Measurements from ENCODE around the gene ECT2. TPM values are rescaled to one million over a fixed set of nuclear protein-coding genes. Genes with fewer than 3 reads are reported as not detected.
"Not testable (repeated sequence)": the region's sequence is repeated elsewhere in the genome, so short reads cannot be mapped to it uniquely, and the experiment has no call there.

ECT2 gene
- total RNA-seq, 1 experiment from 2014 or later: 37.4 TPM

DNA sequence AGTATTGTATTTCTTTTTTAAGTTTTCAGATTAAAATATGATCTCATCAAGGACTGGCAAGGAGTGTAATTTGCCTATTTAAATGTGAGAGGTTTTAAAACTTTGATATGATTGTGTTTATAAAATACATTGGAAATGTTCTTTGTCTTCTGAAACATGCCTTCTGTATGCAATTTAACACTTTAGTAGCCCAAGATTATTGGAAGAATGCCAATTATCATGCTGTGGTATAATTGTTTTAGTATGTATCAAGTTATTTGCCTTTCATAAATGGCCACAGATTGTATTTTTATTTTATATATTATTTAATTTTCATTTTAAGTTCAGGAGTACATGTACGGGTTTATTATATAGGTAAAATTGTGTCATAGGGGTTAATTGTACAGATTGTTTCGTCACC, 31.7 kb downstream of the ECT2 start:
- in situ Hi-C loops (cut with HindIII; ENCODE audit: low pct_unique_long_range_greater_than_20kb, low sequenced_read_pairs): no loop called here
- DNase-seq (ENCODE audit: low read depth, low spot score): no peak

DNA sequence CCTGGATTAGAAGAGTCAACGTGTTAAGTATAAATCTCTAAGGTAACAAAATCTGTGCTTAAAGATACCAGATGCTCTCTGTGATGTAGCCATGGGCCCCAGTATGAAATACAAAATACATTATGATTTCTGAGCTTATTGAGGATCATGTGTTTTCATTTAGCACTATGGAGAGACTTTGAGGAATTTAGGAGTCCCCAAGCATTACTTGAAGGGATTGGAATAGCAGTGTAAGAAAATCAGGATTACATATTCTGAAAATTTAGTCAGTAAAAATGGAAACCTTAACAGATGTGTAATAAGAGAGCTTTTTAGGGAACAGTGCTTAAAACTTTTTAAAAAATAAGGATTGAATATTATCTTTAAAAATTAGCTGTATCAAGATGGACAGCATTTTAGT, 35.5 kb downstream of the ECT2 start:
- DNase-seq (ENCODE audit: low read depth, low spot score): no peak
- in situ Hi-C loops (cut with HindIII; ENCODE audit: low pct_unique_long_range_greater_than_20kb, low sequenced_read_pairs): no loop called here

DNA sequence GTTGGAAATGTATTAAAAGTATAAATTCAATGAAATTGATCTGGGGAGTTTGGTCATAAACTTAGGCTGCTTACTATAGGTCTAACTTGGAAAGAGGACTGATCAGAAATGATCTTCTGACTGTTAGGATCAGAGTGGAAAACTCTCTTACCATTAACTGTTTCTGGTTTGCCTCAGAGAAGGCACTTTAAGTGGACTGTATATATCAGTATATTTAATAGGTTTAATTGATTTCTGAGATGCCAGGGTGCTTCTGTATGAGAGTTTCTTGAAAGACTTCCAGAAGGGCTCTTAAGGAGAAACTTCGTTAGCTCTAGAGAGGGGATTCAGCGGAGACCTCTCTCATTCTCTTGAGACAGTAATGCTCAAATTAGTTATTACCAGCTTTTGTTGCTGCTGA, 36.5 kb downstream of the ECT2 start:
- DNase-seq (ENCODE audit: low read depth, low spot score): no peak
- in situ Hi-C loops (cut with HindIII; ENCODE audit: low pct_unique_long_range_greater_than_20kb, low sequenced_read_pairs): no loop called here

DNA sequence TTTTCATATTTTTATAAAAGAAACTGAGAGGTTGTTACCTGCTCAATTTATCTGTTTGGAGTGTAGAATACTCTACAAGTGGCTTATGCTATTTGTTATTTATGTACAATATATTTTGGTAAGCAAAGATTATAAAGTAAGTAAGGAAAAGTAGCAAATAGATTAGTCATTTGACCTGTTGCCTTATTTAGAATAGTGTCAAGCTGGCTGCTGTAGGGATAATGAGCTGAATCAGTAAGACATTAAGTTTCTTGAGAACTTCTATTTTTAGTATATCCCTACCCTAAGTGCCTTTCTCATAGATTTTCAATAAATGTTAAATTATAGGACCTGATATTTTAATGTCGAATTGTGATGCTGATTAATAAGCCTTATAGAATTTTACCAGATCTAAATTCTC, 37.2 kb downstream of the ECT2 start:
- in situ Hi-C loops (cut with HindIII; ENCODE audit: low pct_unique_long_range_greater_than_20kb, low sequenced_read_pairs): no loop called here

DNA sequence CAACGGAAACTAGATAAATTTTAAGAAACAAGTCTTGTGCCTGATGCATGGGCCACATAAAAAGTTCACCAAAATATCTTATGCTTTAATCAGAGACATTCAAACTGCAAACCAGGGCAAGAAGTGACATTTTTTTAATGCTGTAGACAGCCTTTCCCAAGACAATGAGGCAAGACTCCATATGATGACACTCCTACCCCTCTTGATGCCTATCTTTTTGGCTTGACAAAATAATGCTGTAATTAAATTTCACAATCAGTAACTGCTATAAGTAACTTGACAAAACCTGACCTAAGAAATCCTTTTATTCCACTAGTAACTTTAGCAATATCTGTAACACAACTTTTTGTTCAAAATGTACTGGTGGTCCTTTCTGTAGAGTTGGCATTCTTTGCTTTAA, 48.7 kb downstream of the ECT2 start:
- in situ Hi-C loops (cut with HindIII; ENCODE audit: low pct_unique_long_range_greater_than_20kb, low sequenced_read_pairs): no loop called here

More for the DNA sequence above, 37.2 kb downstream of the ECT2 start:
- no peak for DNase-seq (ENCODE audit: low read depth, low spot score)

DNA sequence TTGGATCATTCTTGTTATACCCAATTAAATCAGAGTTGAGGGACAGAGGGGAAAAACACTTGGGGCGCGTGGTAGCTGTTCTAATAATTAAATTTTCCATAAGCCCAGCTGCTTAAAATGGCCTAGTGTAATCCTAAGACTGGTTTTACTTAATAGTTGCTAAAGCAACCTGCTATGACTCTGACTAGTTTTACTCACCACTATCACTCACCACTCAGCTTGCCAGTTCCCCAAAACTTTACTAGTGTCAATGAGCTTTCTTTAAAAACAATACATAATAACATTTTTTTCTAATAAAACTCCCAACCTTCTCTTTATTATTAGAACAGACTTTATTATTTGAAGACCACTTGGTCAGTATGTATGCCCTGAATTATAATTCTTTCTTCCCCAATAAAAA, 49.6 kb downstream of the ECT2 start:
- in situ Hi-C loops (cut with HindIII; ENCODE audit: low pct_unique_long_range_greater_than_20kb, low sequenced_read_pairs): no loop called here
- no peak for DNase-seq (ENCODE audit: low read depth, low spot score)

More for the DNA sequence above, 48.7 kb downstream of the ECT2 start:
- no peak for DNase-seq (ENCODE audit: low read depth, low spot score)

DNA sequence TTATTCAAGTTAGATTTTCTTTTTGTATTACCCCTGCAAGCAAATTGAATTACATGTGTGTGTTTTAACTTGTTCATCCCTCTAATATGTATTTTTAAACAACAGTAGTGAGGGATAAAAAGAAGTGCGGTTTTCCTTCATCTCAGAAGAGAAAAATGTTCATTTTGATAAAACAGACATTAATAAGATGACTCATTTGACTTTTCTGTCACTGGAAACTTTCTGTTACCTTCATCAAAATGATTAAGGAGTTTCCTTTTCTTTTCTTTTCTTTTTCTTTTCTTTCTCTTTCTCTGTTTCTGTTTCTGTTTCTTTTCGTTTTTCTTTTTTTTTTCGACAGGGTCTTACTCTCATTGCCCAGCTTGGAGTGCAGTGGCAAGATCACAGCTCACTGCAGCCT, 53.0 kb downstream of the ECT2 start:
- in situ Hi-C loops (cut with HindIII; ENCODE audit: low pct_unique_long_range_greater_than_20kb, low sequenced_read_pairs): no loop called here
- DNase-seq (ENCODE audit: low read depth, low spot score): no peak

DNA sequence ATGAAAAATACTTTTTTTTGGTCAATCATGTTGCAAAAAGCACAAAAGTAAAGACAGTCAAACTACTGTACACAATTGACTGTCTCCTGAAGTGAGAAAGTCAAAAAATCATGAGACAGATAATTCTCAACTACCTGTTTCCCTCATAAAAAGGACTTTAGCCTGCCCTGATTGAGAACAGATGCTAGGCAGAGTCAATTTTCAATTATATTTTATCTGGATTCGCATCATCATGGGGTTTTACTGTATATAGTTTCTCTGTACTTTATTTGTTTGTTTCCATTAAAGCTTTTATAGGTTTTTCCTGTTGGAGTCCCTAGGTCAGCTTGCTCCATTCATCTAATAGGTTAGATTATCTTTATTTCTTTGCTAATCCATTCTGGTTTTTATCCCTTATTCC, 53.8 kb downstream of the ECT2 start:
- in situ Hi-C loops (cut with HindIII; ENCODE audit: low pct_unique_long_range_greater_than_20kb, low sequenced_read_pairs): no loop called here
- no peak for DNase-seq (ENCODE audit: low read depth, low spot score)

DNA sequence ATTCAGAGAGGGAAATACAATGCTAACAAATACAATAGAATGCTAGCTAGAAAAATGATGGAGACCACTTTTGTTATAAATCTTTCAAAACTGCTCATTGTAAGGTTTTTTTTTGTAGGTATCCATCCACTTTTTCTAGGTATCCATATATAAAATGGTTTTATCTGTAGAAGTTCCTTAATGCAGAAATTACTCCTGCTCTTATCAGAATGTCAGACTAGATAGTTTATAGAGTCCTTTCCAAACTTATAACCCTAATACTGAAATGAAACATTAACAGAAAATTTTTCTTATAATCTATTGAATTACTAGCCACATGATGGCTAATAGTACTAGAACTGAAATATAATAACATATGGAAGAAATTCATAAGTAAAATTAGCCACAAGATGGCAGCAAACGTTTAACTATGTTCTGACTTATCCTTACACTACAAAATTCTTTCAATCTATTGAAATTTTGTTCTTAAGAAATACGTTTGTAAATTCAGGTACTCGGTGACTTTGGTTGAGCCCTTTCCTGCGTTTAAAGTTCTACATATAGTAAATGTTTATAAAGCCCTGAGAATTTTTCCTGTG, 58.5 kb downstream of the ECT2 start:
- peak; percentile 64 for DNase-seq (ENCODE audit: low read depth, low spot score)
- in situ Hi-C loops (cut with HindIII; ENCODE audit: low pct_unique_long_range_greater_than_20kb, low sequenced_read_pairs): no loop called here

DNA sequence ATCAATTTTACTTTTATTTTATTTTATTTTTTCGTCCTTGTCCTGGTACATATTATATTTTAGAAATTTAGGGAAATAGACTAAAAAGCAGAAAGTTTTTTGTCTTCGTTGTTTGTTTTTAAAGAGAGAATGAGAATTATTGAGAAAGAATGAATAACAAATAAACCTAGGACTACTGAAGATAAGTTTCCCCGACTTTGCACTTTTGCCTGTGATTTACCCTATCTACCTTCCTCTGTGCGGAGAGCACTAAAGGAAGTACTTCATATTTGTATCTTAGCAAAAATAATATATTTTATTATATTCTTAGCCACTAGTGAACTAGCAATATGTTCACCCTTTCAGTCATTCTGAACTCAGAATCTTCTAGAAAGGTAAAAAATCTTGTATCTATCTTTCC, 60.6 kb downstream of the ECT2 start:
- in situ Hi-C loops (cut with HindIII; ENCODE audit: low pct_unique_long_range_greater_than_20kb, low sequenced_read_pairs): no loop called here
- DNase-seq (ENCODE audit: low read depth, low spot score): no peak

DNA sequence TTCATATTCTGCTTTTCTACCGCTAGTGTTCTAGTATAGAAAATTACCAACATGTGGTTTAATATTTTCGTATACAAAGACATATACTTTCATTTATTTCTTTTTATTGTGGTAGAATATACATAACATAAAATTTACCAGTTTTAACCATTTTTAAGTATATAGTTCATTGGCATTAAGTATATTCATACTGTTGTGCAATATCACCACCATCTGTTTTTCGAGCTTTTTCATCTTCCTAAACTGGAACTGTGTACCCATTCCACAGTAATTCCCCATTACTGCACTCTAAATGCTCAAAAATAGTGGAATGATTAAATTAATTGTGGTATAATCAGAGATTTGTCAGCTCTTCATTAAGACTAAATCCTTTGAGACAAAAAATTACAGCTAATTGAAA, 62.9 kb downstream of the ECT2 start:
- no peak for DNase-seq (ENCODE audit: low read depth, low spot score)
- in situ Hi-C loops (cut with HindIII; ENCODE audit: low pct_unique_long_range_greater_than_20kb, low sequenced_read_pairs): no loop called here

DNA sequence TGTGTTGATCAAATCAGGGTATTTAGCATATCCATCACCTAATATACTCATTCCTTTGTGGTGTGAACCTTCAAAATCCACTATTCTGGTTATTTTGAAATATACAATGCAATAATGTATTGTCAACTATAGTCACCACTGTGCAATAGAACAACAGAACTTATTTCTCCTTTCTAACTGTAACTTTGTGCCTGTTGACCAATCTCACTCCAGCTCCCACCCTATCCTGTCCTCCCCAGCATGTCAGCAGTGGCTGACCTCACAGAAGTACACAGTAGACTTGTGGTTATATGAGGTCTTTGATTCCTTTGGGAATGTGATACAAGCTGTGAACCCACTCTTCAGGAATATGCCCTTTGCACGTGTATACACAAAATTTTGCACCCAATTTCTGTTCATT, 64.2 kb downstream of the ECT2 start:
- no peak for DNase-seq (ENCODE audit: low read depth, low spot score)
- in situ Hi-C loops (cut with HindIII; ENCODE audit: low pct_unique_long_range_greater_than_20kb, low sequenced_read_pairs): no loop called here

DNA sequence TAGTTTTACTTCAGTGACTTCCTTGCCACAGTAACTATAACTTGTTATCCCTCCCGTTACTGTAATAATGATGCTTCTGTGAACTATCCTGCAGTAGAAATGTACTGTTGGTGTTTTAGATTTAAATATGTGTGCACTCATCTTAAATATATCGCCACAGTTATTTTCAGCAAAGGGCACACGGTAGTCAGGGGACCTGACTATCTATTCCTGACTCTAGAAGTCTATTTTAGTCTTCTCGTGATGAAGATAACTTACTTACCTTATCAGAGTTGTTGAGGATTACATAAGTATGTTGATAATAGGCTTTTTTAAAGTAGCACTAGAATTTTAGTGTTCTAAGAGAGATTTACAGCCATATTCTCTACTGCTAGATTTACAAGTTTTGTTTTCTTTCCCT, 65.3 kb downstream of the ECT2 start:
- no peak for DNase-seq (ENCODE audit: low read depth, low spot score)
- in situ Hi-C loops (cut with HindIII; ENCODE audit: low pct_unique_long_range_greater_than_20kb, low sequenced_read_pairs): no loop called here

DNA sequence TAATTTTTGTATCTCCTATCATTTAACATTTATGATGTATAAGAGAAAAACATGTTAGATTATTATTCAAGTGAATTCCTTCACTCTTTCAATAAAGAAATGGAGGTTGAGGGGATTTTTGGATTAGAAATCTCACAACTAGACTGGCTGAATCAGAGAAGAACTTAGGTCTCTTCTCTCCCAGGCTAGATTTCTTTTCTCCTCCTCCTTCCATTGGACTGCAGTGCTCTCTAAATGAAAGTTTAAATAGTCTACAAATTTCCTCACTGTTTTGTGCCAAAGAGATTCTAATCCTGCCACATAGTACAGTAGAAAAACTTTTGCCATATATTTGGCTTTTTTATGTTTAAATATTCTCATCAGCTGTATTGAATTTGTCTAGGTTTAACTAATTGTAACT, 65.8 kb downstream of the ECT2 start:
- in situ Hi-C loops (cut with HindIII; ENCODE audit: low pct_unique_long_range_greater_than_20kb, low sequenced_read_pairs): no loop called here

DNA sequence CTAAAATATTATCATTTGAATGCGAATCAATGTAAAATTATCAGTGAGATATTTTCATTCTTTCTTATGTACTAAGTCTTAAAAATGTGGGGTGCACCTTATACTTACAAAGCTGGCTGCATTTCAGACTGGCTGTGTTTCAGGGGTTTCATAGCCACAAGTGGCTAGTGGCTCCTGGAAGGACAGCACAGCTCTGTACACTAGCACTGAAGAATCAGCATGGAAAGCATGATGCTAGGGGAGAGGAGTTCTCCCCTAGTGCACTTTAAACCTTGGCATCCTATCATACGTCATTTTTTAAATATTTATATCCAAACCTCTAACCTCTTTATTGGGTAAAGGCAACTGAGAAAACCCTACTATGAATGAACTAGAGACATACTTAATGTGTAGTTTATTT, 66.4 kb downstream of the ECT2 start:
- in situ Hi-C loops (cut with HindIII; ENCODE audit: low pct_unique_long_range_greater_than_20kb, low sequenced_read_pairs): no loop called here
- no peak for DNase-seq (ENCODE audit: low read depth, low spot score)

More for the DNA sequence above, 65.8 kb downstream of the ECT2 start:
- no peak for DNase-seq (ENCODE audit: low read depth, low spot score)

DNA sequence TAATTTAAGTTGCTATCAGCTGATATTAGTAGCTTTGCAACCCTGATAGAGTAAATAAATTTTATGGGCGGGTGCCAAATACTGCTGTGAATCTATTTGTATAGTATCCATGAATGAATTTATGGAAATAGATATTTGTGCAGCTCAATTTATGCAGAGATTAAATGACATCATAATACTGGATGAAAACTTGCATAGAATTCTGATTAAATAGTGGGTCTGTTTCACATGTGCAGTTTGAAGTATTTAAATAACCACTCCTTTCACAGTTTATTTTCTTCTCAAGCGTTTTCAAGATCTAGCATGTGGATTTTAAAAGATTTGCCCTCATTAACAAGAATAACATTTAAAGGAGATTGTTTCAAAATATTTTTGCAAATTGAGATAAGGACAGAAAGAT, 70.0 kb downstream of the ECT2 start:
- in situ Hi-C loops (cut with HindIII; ENCODE audit: low pct_unique_long_range_greater_than_20kb, low sequenced_read_pairs): no loop called here
- no peak for DNase-seq (ENCODE audit: low read depth, low spot score)

DNA sequence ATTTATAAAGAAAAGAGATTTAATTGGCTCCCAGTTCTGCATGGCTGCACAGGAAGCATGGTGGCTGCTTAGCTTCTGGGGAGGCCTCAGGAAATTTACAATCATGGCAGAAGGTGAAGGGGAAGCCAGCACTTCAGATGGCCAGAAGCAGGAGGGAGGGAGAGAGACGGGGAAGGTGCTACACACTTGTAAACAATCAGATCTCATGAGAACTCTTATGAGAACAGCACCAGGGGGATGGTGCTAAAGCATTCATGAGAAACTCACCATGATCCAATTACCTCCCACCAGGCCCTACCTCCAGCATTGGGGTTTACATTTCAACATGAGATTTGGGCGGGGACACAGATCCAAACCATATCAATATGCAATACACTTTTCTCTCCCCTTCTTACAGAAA, 73.7 kb downstream of the ECT2 start:
- no peak for DNase-seq (ENCODE audit: low read depth, low spot score)
- in situ Hi-C loops (cut with HindIII; ENCODE audit: low pct_unique_long_range_greater_than_20kb, low sequenced_read_pairs): no loop called here

DNA sequence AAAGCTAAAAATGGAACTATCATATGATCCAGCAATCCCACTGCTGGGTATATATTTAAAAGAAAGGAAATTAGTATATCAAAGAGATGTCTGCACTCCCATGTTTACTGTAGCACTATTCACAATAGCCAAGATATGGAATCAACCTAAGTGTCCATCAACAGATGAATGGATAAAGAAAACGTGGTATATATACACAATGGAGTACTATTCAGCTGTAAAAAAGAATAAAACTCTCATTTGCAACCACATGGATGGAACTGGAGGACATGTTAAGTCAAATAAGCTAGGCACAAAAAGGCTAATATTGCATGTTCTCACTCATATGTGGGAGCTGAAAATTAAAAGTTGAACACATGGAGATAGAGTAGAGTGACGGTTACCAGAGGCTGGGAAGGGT, 76.7 kb downstream of the ECT2 start:
- DNase-seq (ENCODE audit: low read depth, low spot score); in situ Hi-C loops (cut with HindIII; ENCODE audit: low pct_unique_long_range_greater_than_20kb, low sequenced_read_pairs): not testable (repeated sequence)

DNA sequence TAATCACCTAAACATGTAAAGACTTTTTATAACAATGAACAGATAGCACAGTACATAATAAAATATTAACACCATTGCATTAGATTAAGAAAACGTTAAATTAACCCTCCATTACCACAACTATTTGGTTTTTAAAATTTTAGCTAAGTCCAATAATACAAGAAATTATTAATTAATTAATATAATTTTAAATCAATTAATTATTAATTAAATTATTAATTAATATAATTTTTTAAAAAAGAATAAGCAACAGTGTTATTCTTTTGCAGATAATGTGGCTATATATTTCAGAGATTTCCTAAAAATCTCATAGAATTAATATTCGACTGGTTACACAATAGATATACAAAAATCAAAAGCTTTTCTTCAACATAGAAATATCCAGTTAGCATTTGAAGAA, 82.5 kb downstream of the ECT2 start:
- DNase-seq (ENCODE audit: low read depth, low spot score): no peak
- in situ Hi-C loops (cut with HindIII; ENCODE audit: low pct_unique_long_range_greater_than_20kb, low sequenced_read_pairs): no loop called here

DNA sequence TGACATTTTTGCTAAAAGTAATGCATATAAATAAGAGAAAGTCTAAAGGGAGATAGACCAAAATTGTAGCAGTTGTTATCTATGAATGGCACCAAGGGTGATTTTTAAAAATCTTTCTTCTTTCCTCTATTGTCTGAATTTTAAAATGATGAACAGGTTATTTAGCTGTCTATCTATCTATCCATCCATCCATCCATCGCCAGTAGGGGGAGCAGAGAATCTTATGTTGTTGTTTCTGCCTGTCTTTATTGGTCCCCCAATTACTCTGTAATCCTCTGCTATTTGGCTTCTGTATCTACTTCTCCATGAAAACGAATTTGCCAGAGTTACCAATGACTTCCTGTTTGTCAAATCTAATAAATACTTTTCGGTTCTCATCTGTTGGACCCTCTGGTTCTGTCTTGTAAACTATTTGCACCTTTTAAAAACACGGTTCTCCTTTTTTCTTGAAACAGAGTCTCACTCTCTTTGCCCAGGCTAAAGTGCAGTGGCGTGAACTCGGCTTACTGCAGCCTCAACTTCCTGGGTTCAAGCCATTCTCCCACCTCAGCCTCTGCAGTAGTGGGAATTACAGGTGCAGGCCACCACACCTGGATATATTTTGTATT, 86.0 kb downstream of the ECT2 start:
- DNase-seq (ENCODE audit: low read depth, low spot score): peak; percentile 80
- in situ Hi-C loops (cut with HindIII; ENCODE audit: low pct_unique_long_range_greater_than_20kb, low sequenced_read_pairs): no loop called here

All from SK-MEL-5 (cell line).